Stimulated activated CD8-positive, alpha-beta memory T cell treated with anti-CD3 and anti-CD28 coated beads, Interleukin-12 subunit alpha, Interleukin-12 subunit beta, amount 100 ng/mL, for 4 hours (primary cell): Measurements from ENCODE around the gene SLC7A8.

Experiments used
- DNase-seq: peaks from one replicate; pipeline ENCODE4 v3.0.0-alpha.2; 2020; ENCODE audit warnings: low read depth

The SLC7A8 gene

DNA sequence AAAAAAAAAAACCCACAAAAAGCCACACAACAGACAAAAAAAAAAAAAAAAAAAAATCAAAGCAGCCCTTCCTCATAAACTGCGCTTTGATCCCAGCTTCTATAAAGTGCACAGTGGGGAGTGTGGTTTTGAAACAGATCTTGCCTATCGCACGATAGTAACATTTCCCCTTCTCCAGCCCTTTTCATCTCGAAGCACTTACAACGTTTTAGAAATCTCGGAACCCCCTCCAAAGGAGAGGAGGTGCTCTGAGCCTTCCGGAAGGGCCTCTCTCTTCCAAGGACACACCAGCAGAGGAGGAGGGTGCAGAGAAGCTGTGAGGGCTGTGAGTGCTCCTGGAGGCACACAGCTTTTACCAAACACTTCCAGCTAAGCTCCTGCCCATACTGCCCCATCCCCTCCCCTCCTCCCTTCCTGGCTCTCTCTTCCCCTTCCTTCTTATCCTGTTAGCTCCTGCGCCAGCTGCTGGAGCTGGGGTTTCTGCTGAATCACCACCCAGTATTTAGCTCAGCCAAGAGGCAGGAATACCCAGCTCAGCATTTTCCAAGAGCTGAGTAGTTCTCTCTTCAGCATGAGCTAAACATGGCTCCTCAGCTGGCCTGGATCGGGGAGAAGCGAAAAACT is 28.4 kb downstream of the SLC7A8 start:
- no peak for DNase-seq

DNA sequence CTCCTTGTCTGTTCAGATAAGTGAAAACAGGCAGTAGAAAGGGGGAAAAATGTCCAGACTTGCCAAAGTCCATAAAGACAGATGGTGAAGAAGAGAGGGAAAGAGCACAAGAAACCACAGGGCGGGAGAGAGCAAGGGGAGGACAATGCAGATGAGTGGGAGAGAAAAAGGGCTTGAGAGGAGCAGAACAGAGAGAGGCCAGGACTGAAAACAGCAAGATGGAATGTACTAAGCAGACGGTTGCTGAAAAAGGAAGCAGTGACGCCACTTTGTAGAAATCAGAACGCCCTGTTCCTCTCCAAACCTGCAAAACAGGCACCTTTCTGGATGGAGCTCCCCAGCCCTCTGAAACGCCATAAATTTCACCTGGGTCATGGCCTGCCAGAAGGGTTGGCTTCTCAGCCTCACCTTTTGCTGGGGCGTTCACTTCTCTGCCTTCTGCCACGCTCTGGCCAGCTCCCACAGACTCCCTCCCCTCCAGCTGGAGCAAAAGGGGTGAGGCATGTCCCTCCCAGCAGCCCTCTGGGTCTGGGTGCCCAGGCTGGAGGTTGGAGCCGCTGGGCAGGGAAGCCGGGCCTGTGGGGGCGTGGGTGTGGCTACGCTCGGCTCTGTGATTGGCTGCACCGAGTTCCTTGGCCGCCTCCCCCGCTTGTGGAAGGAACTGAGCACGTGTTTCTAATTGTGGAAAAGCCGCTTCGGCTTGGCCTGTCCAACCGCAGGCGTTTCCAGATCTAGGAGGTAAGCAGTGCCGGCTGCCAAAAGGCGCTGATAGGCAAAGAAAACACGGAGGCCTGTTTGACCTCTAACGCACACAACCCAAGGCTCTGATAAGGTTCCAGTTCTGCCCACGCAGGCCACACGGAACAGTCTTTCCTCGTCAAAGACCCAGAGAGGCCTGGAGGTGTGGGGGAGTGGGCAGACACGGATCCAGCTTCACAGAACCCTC is 29.3 kb downstream of the SLC7A8 start:
- DNase-seq: no peak

DNA sequence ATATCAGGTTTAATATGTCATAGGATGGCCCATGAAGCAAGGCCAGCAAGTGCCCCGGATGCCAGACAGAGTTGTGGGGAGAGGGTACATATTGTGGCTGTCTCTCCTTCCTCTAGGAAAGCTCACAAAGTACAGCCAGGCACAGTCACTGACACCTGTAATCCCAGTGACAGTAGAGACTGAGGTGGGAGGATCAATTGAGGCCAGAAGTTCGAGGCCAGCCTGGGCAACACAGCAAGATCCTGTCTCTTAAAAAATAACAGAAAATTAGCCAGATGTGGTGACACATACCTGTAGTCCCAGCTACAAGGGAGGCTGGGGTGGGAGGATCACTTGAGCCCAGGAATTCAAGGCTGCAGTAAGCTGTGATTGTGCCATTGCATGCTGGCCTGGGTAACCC is 32.1 kb downstream of the SLC7A8 start:
- no peak for DNase-seq

DNA sequence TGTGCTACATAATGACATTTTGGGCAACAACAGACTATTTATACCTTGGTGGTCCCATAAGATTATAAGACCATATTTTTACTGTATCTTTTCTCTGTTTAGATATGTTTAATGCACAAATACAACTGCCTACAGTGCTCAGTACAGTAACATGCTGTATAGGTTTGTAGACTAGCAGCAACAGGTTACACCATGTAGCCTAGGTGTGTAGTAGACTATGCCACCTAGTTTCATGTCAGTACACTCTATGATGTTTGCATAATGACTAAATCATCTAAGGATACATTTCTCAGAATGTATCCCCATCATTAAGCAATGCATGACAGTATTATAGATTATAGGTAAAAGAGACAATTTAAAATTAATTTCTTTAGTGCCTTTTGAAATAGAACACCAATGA is 33.7 kb downstream of the SLC7A8 start:
- no peak for DNase-seq

DNA sequence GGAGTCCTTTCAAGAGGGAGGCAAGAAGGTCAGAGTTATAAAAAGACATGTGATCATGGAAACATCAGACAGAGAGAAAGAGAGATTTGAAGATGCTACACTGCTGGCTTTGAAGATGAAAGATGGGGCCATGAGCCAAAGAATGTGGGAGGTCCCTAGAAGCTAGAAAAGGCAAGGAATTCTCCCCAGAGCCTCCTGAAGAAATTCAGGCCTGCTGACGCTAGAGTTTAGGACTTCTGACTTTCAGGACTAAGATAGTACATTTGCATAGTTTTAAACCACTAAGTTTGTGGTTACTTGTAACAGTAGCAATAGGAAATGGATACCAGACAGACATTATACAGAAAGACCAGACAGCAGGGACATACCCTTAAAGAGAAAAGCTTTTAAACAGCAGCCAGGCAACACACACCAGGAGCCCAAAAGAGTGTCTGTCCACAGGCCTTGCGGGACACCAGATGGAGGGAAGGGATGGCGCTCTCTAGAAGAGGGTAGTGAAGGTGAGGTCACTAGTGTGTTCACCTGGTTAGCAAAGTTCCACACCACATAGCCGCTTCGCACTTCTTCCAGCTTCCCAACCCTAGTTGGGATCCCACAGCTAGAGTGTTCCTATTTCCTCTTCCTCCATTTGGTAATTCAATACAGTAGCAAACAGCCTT is 34.7 kb downstream of the SLC7A8 start:
- no peak for DNase-seq

DNA sequence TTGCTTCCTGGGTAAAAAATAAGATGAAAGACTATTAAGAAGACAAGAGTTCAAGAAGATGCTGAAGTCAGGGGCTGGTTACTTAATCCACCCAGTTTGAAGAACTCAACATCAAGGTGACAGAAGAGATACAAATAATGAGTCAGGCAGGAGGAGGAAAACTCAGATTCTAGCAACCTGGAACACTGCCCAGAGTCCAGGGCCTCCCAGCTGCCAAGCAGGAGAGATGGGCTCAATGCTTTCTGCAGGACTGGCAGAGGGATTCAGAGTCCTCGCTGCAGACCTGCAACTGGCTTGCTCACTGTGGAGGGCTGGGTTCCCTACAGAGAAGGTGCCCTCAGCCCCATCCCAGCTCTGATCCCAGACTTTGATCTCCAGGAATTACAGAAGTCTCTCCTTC is 35.8 kb downstream of the SLC7A8 start:
- DNase-seq: no peak

DNA sequence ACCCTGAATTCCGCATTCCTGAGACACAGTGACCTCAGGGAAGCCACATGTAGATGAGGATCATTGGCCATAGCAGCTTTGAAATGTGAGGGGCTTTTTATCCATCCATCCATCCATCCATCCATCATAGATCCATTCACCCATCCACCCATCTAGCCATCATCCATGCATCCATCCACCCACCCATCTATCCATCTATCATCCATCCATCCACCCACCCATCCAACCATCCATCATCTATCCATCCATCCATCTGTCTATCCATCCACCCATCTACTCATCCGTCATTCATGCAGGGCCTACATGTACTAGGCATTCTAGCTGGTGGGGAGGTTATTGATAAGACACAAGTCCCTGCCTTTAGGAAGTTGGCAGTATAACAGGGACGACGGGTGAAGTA is 36.5 kb downstream of the SLC7A8 start:
- no peak for DNase-seq

DNA sequence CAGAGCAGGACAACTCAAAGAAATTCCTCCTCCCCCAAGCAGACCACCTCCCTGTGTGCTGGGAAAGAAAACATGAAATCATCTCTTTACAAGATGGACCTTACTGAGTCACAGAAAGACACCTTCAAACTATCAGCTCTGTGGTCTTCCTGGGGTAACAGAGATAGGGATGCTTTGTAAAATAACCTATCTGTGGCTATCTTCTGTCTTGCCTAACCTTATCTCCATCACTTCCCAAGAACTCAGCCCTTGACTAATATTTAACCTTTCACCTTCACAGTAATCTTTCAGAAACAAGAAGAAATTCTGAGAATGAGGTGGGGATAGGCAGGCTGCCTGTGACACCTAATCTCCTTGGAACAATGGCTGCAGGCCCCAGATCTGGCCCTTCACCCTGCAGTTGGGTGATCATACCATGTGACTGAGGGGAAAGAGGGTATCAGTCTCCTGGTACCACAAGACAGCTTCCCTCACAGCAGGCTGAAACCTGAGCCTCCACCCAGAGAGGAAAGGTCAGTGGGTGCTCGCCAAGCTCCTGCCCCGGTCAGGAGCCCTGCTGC is 37.0 kb downstream of the SLC7A8 start:
- DNase-seq: no peak

DNA sequence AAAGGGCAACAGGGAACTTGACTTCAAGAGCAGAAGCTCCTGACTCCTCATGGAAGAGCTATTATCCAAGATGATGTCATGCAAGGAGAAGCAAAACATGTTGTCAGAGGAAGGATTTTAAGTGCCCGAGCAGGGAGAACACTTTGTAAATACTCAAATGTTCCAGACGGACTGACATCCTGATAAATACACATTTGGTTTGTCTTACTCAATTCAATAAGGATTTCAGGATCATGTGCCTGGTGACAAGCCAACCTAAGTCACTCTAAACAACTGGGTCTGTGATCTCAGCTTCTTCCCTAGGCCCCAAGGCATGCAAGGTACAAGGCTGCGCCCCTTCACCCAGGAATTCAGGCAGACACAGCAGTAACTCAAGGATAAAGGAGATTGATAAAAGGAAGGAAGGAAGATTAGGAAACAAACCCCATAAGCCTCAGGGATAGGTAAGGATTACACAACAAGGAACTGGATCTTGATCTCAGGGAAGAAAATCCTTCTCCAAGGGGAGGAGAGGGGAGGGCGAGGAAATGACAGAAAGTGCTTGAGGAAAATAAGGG is 37.6 kb downstream of the SLC7A8 start:
- no peak for DNase-seq

DNA sequence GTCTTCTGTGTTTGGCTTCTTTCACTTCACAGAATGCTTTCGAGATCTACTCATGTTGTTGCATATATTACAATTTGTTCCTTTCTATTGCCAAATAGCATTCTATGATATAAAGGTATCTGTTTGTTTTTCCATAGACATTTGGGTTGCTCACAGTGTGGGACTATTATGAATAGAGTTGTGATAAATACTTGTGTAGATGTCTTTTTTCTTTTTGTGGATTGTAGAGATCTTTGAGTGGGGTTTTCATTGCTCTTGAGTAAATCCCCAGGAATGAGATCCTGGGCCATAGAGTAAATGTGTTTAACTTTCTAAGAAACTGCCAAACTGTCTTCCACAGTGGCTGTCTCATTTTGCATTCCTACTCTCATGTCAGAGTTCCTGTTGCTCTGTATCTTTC is 39.5 kb downstream of the SLC7A8 start:
- no peak for DNase-seq

DNA sequence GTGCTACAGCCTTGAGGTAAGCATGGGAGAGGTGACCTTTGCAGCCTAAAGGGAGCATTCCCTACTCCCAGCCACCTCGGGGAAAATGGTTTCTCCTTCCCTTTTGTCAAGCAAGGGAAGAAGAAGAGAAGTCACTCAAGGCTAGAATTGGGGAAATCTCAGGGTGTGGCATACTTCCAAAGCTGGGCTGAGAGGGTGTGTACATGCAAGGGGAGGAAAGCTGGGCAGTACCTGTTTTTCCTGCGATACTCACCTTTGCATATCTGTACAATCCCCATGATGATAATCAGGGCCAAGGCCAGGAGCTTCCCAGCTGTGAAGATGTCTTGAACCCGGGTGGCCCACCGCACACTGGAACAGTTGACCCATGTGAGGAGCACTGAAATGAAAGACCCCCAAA is 40.6 kb downstream of the SLC7A8 start:
- no peak for DNase-seq

DNA sequence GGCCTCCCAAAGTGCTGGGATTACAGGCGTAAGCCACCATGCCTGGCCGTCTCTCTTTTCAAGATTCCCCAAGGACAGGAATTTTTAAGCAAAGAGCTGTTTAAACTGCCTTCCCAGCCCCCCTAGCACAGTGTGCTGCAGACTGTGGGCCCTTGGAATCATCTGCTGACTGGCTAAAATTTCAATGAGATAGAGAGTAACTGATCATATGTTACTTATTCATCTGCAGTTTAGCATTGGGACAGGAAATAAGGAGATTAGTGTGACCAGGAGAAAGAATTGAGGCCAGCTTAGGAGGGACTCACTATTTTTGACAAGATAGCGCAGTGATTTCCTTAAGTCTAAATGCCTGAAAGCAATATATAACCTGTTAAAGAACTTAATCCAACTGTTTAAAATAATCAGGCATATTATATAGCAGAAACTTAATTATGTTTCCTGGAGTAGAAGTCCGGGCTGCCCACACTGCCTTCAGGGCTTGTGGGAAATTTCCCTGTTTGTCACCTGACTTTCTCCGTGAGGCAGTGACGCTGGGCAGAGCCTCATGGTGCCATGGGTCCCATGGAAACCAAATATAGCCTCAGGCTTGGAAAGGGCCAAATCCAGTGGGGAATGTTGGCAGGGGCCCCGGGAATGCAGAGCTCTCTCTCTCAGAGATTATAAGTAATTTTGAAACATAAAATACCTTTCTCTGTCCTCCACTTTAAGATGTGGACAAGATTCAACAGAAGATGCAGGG is 41.6 kb downstream of the SLC7A8 start:
- no peak for DNase-seq

DNA sequence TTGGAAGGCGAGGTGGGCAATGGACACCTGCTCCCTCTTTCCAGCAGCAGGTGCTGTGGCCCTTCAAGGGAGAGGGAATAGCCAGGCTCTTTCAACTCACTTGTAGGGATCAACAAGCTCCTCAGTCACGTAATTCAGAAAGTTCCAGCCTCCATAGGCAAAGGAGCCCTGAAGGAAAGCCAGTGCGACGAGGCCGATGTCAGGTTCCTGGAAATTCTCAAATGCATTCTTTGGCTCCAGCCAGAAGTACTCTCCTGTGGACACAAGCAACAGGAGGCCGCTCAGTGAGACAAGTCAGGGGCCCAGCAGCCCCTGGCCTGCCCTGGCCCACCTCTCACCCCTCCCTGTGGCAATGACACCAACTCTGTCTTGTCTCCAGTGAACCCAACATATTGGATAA is 43.1 kb downstream of the SLC7A8 start:
- DNase-seq: no peak

DNA sequence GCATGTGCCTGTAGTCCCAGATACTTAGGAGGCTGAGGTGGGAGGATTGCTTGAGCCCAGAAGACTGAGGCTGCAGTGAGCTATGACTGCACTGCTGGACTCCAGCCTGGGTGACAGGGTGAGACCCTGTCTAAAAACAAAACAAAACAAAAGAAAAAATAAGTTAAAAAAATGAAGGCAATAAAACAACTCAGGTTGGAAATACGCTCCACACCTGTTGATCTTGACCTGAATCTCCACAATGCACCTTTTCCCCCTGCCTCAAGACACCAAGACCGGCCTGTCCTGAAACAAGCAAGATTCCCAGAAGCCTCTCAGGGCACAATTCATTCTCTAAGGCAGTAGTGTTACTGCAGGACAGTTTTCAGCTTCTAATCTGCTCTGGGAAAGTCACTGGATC is 43.6 kb downstream of the SLC7A8 start:
- DNase-seq: no peak

DNA sequence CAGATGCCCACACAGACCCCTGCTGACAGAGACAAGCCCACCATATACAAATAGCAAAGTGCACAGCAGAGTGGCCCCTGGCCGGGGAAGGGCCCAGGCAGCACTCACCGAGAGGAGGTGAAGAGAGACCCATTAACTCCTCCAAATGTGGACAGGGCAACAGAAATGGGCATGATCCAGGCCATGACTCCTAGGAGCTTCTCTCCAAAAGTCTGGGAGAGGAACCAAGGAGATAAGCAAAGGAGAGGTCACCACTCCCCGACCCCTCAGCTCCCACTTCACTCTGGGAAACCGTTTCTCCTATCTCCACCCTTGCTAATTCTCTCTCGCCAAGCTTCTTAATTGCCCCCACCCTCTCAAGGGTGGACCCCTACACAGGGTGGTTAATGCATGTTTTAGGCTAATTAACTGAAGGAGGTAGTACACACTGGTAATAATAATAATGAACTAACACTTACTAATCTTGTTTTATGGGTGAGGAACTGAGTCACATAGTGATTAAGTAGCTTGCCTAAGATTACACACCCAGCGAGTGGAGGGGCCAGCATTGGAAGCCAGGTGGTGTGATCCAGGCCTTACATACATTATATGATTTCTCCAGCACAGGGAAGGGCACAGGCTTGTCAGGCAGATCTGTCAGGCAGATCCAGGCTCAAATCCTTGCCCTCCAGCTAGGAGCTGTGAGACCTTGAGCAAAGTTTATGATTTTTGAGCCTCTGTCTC is 45.5 kb downstream of the SLC7A8 start:
- no peak for DNase-seq

DNA sequence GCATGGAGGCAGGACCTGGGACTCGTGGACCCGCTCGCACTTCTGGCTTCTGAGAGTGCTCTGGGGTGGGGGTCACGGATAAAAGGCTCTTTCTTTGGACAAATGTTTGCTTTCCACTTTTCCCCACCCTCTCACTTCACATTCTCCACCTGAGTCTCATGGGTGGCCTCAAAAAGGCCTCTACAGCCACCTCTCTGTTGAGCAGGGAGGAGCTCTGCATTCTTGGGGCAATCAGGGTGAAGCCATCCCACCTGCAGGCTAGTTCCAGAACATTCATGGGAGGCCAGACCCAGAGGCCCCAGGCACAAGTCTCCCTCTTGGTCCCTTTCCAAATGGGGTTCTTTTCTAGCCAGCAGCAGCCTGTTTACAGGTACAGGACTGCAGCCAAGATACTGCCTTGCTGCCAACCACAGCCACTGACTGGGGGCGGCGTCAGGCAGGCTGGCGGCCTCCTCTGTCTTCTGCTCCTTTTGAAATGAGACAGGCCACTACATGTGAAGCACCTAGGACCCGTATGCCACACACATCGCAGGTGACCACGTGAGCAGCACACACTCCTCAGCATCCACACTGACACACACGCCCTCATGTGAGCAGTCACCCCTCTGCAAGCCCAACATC is 46.2 kb downstream of the SLC7A8 start:
- no peak for DNase-seq

DNA sequence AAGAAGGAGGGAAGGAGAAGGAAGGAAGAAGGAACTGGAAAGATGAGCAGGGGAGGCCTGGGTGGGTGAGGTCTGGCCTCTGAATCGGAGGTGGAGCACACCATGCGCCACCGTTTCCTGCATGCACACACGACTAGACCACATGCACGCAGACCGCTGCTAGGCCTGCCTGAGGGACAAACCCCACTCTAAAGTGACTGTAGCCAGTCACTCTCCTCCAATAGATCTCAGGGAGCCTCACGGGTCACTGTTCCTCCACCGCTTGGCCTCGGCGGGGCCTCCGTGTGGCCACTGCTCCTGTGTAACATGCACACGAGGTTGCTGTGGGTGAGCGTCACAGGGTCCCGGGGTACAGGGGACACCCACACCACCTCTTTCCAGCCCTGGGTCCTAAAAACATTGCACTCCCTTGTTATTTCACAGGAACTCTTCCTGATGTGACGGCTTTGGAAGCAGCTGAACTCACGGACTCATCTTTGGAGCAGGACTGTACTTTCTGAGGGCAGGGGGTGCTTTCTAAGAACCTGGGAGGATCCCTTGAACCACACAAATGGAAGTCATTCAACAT is 46.8 kb downstream of the SLC7A8 start:
- DNase-seq: no peak

DNA sequence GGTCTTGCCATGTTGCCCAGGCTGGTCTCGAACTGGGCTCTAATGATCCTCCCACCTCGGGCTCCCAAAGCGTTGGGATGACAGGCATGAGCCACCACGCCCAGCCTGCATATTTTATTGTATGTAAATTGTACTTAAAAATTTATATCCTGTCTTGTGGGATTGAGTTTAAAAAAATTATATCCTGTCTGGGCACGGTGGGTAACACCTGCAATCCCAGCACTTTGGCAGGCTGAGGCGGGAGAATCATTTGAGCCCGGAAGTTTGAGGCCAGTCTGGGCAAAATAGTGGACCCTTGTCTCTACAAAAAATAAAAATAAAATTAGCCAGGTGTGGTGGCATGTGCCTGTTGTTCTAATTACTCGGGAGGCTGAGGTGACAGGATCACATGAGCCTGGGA is 50.5 kb downstream of the SLC7A8 start:
- no peak for DNase-seq

DNA sequence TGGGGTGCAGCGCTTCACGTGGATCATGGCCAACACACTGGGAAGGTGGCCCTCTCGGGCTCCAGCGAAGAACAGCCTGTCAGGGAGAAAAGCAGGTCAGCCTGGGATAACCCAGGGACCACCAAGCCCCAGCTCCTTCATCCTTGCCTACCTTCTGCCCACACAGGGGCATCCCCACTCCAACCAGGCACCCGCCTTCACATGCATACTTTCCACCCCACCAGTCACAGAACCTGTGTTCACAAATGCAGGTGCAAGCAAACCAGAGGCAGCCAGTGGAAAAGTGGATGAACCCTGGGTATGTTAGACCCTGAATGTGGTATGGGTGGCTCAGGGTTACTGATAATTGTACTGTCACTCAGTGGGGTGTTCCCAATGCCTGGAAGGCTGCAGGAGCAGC is 52.0 kb downstream of the SLC7A8 start:
- no peak for DNase-seq

DNA sequence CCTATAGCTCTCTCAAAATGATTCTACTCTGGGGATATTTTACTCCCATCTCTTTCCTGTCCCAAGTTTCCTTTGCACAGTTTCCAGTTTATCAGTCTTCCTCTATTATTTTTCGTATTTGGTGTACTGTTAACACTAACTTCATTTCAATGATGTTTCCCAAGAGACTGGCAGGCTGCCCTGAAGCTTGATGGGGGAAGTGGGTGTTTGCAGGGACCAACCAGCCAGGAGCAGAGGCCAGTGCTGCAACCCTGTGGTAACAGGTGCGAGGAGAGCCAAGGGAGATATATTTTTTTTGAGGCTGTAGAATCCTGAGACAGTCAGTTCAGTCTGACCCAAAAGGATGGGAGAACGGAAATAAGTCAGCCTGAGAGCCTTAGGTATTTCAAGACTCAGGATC is 52.6 kb downstream of the SLC7A8 start:
- no peak for DNase-seq
